GM19455 (cell line): ENCODE data around the gene RBMX.

Source experiments
- ATAC-seq: cut with Tn5 transposase; IDR thresholded peaks from one replicate; pipeline ENCODE4 v1.9.1; 2021; ENCODE audit not compliant: unreplicated experiment

RBMX gene

GRCh38 chrX:136849395-136849794 is 31.1 kb downstream of the RBMX start:
- no peak for ATAC-seq

DNA sequence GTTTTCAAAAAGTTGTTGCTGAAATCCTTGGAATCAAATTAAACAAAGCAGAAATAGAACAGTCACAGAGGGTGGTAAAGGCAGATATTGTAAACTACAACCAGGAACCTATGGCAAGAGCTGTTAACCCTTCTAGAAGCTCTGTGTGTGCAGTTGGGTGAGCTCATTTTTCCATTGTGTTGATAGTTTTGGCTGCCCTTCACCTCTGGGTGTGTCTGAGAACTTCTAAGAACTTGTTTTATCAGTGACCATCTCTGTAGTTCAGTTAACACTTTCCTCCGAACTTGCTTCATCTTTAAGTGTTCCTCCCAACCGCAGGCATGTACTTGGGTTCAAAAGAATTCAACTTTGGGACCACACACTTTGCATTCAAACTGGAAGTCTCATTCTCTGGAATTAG is 32.7 kb downstream of the RBMX start:
- ATAC-seq = no peak

GRCh38 chrX:136839196-136839595 is 41.3 kb downstream of the RBMX start:
- no peak for ATAC-seq

GRCh38 chrX:136835761-136836160 is 44.8 kb downstream of the RBMX start:
- ATAC-seq = no peak

- no peak for ATAC-seq
Measured at GRCh38 chrX:136829413-136829812, 51.1 kb downstream of the RBMX start.

DNA sequence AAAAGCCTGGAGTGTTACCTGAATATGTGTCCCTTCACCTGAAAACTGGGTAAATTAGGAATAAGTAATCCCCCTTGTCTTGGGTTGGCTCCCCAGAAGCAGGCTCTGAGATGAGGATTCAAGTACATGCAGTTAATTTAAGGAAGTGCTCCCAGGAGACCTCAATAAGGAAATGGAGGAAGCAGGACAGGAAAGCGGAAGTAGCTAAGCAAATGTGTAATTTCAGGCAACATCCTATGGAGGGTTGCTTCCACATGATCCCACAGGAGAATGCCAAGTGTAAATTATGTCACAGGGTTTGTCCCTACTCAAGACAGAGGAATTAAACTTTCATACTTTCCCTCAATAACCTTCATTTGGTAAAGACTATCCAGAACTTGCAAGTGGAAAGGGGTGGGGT is 51.7 kb downstream of the RBMX start:
- ATAC-seq = no peak

GRCh38 chrX:136827026-136827425 is 53.5 kb downstream of the RBMX start:
- ATAC-seq = no peak

- ATAC-seq = no peak
Measured at GRCh38 chrX:136825771-136826170, 54.8 kb downstream of the RBMX start.
